Mesothelial cell of epicardium (in vitro differentiated cells): ENCODE results near the gene GALNT5. TPM values are rescaled to one million over a fixed set of nuclear protein-coding genes. Genes with fewer than 3 reads are reported as not detected.

ENCODE experiments used
- total RNA-seq: library from RNA; stranded (reverse); gene quantifications from 3 replicates; pipeline ENCODE4 v1.2.1, GENCODE V29; 2021

Gene GALNT5
- total RNA-seq, 1 donor from 2014 or later = 1.3 TPM

Other genes with a start within 250 kb of the GALNT5 start
- gene ERMN, start 68.1 kb downstream of the GALNT5 start, total RNA-seq = not detected in 3 replicates
- 0.38 TPM in 1 of 3 replicates, not detected in the others for gene CYTIP, start 186.4 kb downstream of the GALNT5 start, total RNA-seq